Fibroblast of peridontal ligament (primary cell): Measurements from ENCODE around the gene AK1.

Experiments
- DNase-seq: peaks from one replicate; pipeline ENCODE4 v3.0.0-alpha.2; 2010; ENCODE audit errors: extremely low read depth

AK1 gene

DNA sequence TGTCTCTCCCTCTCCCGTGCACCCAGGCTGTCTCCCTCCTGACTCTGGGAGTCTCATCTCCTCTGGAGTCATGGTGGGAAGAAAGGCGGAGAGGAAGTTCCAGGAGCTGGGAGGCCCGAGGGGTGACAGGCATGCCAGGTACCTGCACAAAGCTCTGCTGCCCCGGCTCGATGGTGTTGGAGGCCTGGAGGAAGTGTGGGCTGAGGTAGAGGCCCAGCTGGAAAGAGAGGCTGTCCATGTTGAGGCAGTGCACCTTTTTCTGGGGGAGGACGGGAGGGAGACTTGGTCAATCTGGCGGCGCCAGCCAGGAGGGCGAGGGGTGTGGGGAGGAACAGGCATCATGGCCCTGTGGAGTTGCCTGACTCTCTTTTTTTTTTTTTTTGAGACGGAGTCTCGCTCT, 58.9 kb downstream of the AK1 start:
- no peak for DNase-seq

DNA sequence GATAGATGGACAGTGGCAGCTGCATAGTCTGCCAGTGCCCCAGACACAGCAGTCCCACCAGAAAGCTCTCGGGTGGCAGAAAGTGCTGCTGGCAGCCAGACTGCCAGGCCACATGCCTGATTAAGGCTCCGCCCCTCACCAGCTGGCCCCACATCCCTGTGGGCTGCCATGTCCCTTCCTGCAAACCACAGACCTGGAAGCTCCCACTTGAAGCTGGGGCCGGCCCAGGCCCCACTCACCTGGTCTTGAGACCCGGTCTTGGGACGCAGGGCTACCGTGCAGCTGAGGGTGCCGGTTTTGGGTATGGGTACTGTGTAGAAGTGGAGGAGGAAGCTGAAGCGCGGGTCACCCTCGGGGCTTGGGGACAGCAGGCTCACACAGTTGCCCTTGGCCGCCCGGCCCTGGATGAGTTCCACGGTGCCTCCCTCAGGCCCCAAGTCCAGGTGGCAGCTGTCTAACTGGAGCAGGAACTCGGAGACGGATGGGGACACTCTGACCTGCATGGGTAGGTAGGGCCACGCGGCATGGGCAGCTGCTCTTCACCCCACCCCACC, 59.5 kb downstream of the AK1 start:
- no peak for DNase-seq

DNA sequence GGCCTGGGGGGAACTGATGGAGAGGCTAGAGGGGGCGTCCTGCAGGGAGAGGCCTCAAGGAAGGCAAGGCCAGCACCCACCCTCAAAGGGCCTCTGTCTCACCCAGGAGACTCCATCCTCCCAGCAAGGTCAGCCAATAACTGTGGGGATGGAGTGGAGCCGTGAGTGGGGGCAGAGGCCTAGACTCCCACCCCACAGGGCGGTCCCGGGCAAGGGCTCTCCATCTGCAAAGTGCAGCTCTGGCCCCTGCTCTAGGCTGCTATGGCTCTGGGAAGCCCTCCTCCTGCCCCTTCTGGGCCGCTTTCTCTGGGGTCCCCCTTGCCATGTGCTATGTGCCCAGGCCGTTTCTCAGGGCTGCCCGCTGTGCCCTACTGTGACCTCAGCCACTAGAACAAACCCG, 60.7 kb downstream of the AK1 start:
- DNase-seq = no peak
